ENCODE measurements around the gene ABCC11.

DNA sequence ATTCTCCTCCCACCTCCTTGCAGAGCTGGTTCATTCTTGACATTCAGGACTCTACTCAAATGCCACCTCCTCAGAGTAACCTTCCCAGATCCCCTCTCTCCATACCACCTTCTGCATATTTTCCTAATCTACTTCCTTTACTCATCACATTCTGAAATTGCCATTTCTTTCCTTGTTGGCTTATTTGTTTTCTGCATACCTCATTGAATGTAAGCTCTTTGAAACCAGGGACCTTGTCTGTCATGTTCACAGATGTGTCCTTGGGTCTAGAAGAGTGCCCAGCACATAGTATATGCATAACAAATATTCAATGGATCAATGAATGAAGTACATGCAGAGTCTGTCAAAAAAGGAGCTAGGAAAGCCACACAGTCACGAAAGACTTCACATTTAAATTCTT, 11.1 kb downstream of the ABCC11 start:
- TF ChIP-seq, protein P1, sequence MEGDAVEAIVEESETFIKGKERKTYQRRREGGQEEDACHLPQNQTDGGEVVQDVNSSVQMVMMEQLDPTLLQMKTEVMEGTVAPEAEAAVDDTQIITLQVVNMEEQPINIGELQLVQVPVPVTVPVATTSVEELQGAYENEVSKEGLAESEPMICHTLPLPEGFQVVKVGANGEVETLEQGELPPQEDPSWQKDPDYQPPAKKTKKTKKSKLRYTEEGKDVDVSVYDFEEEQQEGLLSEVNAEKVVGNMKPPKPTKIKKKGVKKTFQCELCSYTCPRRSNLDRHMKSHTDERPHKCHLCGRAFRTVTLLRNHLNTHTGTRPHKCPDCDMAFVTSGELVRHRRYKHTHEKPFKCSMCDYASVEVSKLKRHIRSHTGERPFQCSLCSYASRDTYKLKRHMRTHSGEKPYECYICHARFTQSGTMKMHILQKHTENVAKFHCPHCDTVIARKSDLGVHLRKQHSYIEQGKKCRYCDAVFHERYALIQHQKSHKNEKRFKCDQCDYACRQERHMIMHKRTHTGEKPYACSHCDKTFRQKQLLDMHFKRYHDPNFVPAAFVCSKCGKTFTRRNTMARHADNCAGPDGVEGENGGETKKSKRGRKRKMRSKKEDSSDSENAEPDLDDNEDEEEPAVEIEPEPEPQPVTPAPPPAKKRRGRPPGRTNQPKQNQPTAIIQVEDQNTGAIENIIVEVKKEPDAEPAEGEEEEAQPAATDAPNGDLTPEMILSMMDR (IDR thresholded peaks at IDR 0.05) = no peak
- TF ChIP-seq POLR2A (IDR thresholded peaks at IDR 0.05) = no peak

Measured in suprapubic skin (tissue), 3 donors.